OCI-LY1 (cell line): Measurements from ENCODE around the gene FAM50A.

Experiments
- H2AFZ ChIP-seq: fragments of 200-600 bp; sonication (generic), shearing (Covaris generic); 2 replicates; pipeline ENCODE4 v1.6.0; 2014; ENCODE audit warnings: antibody characterized with exemption, mild to moderate bottlenecking, low read length
- H3F3A ChIP-seq: fragments of 200-600 bp; sonication (generic), shearing (Covaris generic); 2 replicates; pipeline ENCODE4 v1.6.0; 2014; ENCODE audit warnings: mild to moderate bottlenecking, antibody characterized with exemption, low read length, moderate library complexity; ENCODE audit not compliant: insufficient read depth
- H3K27ac ChIP-seq: fragments of 200-600 bp; sonication (generic); 2 replicates; pipeline ENCODE4 v1.5.1; 2014; ENCODE audit warnings: low read length, mixed run types, mild to moderate bottlenecking, low read depth; ENCODE audit not compliant: poor library complexity, severe bottlenecking
- H3K27me3 ChIP-seq: fragments of 200-600 bp; sonication (generic); 2 replicates; pipeline ENCODE4 v1.6.0; 2014; ENCODE audit warnings: antibody characterized with exemption, mild to moderate bottlenecking, low read length, moderate library complexity; ENCODE audit not compliant: insufficient read depth
- H3K36me3 ChIP-seq: fragments of 200-600 bp; sonication (generic); 2 replicates; pipeline ENCODE4 v1.6.1; 2014; ENCODE audit warnings: mild to moderate bottlenecking, antibody characterized with exemption, low read length, moderate library complexity, mixed read lengths; ENCODE audit not compliant: insufficient read depth
- H3K4me1 ChIP-seq: fragments of 200-600 bp; sonication (generic); 2 replicates; pipeline ENCODE4 v1.5.1; 2014; ENCODE audit warnings: mild to moderate bottlenecking, low read length, moderate library complexity; ENCODE audit not compliant: insufficient read depth, severe bottlenecking
- H3K4me2 ChIP-seq: fragments of 200-600 bp; sonication (generic), shearing (Covaris generic); 2 replicates; pipeline ENCODE4 v1.6.1; 2014; ENCODE audit warnings: low read length
- H3K4me3 ChIP-seq: fragments of 200-600 bp; sonication (generic); 2 replicates; pipeline ENCODE4 v1.5.1; 2014; ENCODE audit warnings: low read length, low read depth, mild to moderate bottlenecking, mixed read lengths; ENCODE audit not compliant: poor library complexity, severe bottlenecking
- H3K79me2 ChIP-seq: fragments of 200-600 bp; shearing (Covaris generic); 2 replicates; pipeline ENCODE4 v1.6.1; 2016; ENCODE audit warnings: mixed run types, low read length, mixed read lengths; ENCODE audit not compliant: insufficient read depth
- H3K9ac ChIP-seq: fragments of 200-600 bp; sonication (generic), shearing (Covaris generic); 2 replicates; pipeline ENCODE4 v1.6.1; 2014; ENCODE audit warnings: mild to moderate bottlenecking, low read length, mixed read lengths
- H3K9me2 ChIP-seq: fragments of 200-600 bp; sonication (generic), shearing (Covaris generic); 2 replicates; pipeline ENCODE4 v1.6.1; 2014; ENCODE audit warnings: low read depth, mild to moderate bottlenecking, low read length, mixed read lengths
- H3K9me3 ChIP-seq: fragments of 200-600 bp; shearing (Covaris generic); 2 replicates; pipeline ENCODE4 v1.6.1; 2014; ENCODE audit warnings: low read length, mixed read lengths
- H4K20me1 ChIP-seq: fragments of 200-600 bp; sonication (generic), shearing (Covaris generic); 2 replicates; pipeline ENCODE4 v1.6.0; 2016; ENCODE audit warnings: mild to moderate bottlenecking, low read length; ENCODE audit not compliant: insufficient read depth
- EZH2 ChIP-seq: fragments of 200-600 bp; sonication (generic), shearing (Covaris generic); IDR thresholded peaks from 2 replicates; pipeline ENCODE4 v1.8.0; 2017; ENCODE audit warnings: borderline replicate concordance, mixed run types, mild to moderate bottlenecking, antibody characterized with exemption, low read length, moderate library complexity, mixed read lengths
- TF ChIP-seq, protein P1 (sequence below): fragments of 200-600 bp; sonication (generic), shearing (Covaris generic); IDR thresholded peaks from 2 replicates; pipeline ENCODE4 v1.5.1; 2017; ENCODE audit warnings: mild to moderate bottlenecking, antibody characterized with exemption, low read length, moderate library complexity, mixed read lengths

FAM50A gene

DNA sequence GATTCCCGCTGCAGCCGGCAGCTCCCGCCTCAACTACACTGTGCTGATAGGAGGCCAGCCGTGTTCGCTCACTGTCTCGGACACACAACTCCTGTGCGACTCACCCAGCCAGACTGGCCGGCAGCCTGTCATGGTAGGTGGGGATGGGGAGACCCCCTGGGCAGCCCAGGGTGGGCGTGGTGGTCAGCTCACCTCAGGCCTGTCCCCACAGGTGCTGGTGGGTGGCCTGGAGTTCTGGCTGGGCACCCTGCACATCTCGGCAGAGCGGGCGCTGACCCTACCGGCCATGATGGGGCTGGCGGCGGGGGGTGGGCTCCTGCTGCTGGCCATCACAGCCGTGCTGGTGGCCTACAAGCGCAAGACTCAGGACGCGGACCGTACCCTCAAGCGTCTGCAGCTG lies 23.6 kb downstream of the FAM50A start:
- Histone ChIP-seq H3K9me3 (no peaks in the 10 kb centered on the region), H3K4me2 (no peak overlapping the region), H3K4me3 (no peak overlapping the region), H3K9ac (no peak overlapping the region), H2AFZ (no peak overlapping the region), H3K27ac (no peak overlapping the region), H3K4me1 (no peaks in the 10 kb centered on the region), H3K9me2 (no peaks in the 10 kb centered on the region), H3K36me3 (peaks cover 5% of the 10 kb centered on the region; the same call in 1 of the 2 replicates), H4K20me1 (no peaks in the 10 kb centered on the region), H3K27me3 (no peaks in the 10 kb centered on the region), H3K79me2 (no peaks in the 10 kb centered on the region), H3F3A (no peaks in the 10 kb centered on the region)
- TF ChIP-seq EZH2, result no peak
- TF ChIP-seq, protein P1, sequence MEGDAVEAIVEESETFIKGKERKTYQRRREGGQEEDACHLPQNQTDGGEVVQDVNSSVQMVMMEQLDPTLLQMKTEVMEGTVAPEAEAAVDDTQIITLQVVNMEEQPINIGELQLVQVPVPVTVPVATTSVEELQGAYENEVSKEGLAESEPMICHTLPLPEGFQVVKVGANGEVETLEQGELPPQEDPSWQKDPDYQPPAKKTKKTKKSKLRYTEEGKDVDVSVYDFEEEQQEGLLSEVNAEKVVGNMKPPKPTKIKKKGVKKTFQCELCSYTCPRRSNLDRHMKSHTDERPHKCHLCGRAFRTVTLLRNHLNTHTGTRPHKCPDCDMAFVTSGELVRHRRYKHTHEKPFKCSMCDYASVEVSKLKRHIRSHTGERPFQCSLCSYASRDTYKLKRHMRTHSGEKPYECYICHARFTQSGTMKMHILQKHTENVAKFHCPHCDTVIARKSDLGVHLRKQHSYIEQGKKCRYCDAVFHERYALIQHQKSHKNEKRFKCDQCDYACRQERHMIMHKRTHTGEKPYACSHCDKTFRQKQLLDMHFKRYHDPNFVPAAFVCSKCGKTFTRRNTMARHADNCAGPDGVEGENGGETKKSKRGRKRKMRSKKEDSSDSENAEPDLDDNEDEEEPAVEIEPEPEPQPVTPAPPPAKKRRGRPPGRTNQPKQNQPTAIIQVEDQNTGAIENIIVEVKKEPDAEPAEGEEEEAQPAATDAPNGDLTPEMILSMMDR, result no peak

DNA sequence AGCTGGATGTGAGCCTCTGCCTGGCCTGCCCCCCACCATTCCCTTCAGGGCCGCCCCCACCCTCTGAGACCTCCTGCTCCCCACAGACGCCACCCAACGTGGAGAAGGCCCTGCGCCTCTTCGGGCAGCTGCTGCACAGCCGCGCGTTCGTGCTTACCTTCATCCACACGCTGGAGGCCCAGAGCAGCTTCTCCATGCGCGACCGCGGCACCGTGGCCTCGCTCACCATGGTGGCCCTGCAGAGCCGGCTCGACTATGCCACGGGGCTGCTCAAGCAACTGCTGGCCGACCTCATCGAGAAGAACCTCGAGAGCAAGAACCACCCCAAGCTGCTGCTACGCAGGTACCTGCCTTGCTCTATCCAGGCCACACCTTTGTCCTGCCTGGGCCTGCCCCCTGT lies 24.3 kb downstream of the FAM50A start:
- Histone ChIP-seq H3K4me1 (no peaks in the 10 kb centered on the region), H3K9me3 (no peaks in the 10 kb centered on the region), H4K20me1 (no peaks in the 10 kb centered on the region), H3K27ac (no peak overlapping the region), H3K36me3 (peaks cover 5% of the 10 kb centered on the region; the same call in 1 of the 2 replicates), H3K9me2 (no peaks in the 10 kb centered on the region), H3K4me3 (no peak overlapping the region), H3F3A (no peaks in the 10 kb centered on the region), H3K27me3 (no peaks in the 10 kb centered on the region), H3K9ac (no peak overlapping the region), H3K4me2 (no peak overlapping the region), H3K79me2 (no peaks in the 10 kb centered on the region), H2AFZ (no peak overlapping the region)
- no peak for TF ChIP-seq EZH2
- TF ChIP-seq, protein P1, result no peak

DNA sequence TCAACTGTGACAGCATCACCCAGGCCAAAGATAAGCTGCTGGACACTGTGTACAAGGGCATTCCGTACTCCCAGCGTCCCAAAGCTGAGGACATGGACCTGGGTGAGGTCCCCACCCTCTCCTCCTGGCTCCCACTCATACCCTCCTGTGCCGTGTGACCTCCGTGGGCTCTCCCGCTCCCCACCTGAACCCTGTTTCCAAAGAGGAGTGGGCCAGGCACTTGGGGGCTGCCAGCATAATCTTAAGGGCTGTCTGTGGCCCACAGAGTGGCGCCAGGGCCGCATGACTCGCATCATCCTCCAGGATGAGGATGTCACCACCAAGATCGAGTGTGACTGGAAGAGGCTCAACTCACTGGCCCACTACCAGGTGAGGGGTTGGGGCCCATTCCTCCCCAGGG lies 25.2 kb downstream of the FAM50A start:
- peaks cover 5% of the 10 kb centered on the region; the same call in 1 of the 2 replicates for H3K36me3 ChIP-seq
- no peak overlapping the region for H3K4me2 ChIP-seq
- no peaks in the 10 kb centered on the region for H3K9me2 ChIP-seq
- H4K20me1 ChIP-seq, result no peaks in the 10 kb centered on the region
- no peaks in the 10 kb centered on the region for H3K79me2 ChIP-seq
- no peak overlapping the region for H3K4me3 ChIP-seq
- H3K9ac ChIP-seq, result no peak overlapping the region
- no peak overlapping the region for H3K27ac ChIP-seq
- H3F3A ChIP-seq, result no peaks in the 10 kb centered on the region
- H3K9me3 ChIP-seq, result no peaks in the 10 kb centered on the region
- no peak overlapping the region for H2AFZ ChIP-seq
- H3K27me3 ChIP-seq, result no peaks in the 10 kb centered on the region
- no peak for TF ChIP-seq EZH2
- TF ChIP-seq, protein P1, result no peak
- no peaks in the 10 kb centered on the region for H3K4me1 ChIP-seq
